ENCODE data around the gene PODXL. TPM values are rescaled to one million over a fixed set of nuclear protein-coding genes. Genes with fewer than 3 reads are reported as not detected.

Gene PODXL
- total RNA-seq, 1 experiment from 2014 or later: 32.3 TPM

GRCh38 chr7:131546126-131546525 is 10.3 kb downstream of the PODXL start:
- intact Hi-C loops (cut with micrococcal nuclease; ENCODE audit: unreplicated experiment) (no loop called here), in situ Hi-C loops (cut with HindIII; ENCODE audit: low pct_unique_long_range_greater_than_20kb, low sequenced_read_pairs) (no loop called here)
- TF ChIP-seq CTCF (IDR thresholded peaks at IDR 0.05) (no peak), POLR2AphosphoS5 (IDR thresholded peaks at IDR 0.05; ENCODE audit: low read depth, low read length) (no peak), REST (IDR thresholded peaks at IDR 0.05; ENCODE audit: insufficient read depth in 1 of 2, low read depth in 2 of 2, low read length in 1 of 2) (no peak), SIN3A (IDR thresholded peaks at IDR 0.05; ENCODE audit: borderline replicate concordance, insufficient read depth, low read depth, low read length) (no peak), TCF7L2 (IDR thresholded peaks at IDR 0.05; ENCODE audit: low read depth, low read length) (no peak)
- DNase-seq (ENCODE audit: low read depth, low spot score) (no peak), ATAC-seq (peak; percentile 54)
- ChIA-PET CTCF (interaction anchor here (0.7 to 1.2 kb wide), 3 partner anchors 40 to 202 kb away, joined by 3 to 19 read pairs (median 13); no protein-coding TSS in a partner anchor), POLR2A (no interaction called here)
- Histone ChIP-seq H3K4me3 (ENCODE audit: low read depth in 2 of 2, low read length in 2 of 2) (peak overlapping the region in 1 of 2 experiments; percentile 19; a peak in 1 of 4 replicates), H3K36me3 (ENCODE audit: control insufficient read depth, insufficient read depth, low read length) (no peaks in the 10 kb centered on the region), H3K9me3 (ENCODE audit: control insufficient read depth, insufficient read depth, low read depth, low read length) (no peaks in the 10 kb centered on the region), H3K27me3 (ENCODE audit: control insufficient read depth, insufficient read depth, low read length) (no peaks in the 10 kb centered on the region), H3K4me1 (ENCODE audit: control insufficient read depth, insufficient read depth, low read length) (peaks cover 8% of the 10 kb centered on the region), H3K27ac (ENCODE audit: low read length) (no peak overlapping the region)
- BruUV-seq (replicated peaks): no TSS peak

GRCh38 chr7:131544449-131545301 is 11.8 kb downstream of the PODXL start:
- ChIA-PET POLR2A (interaction anchor here (0.6 kb wide), 1 partner anchor 10 kb away, joined by 6 read pairs; no protein-coding TSS in a partner anchor), CTCF (no interaction called here)
- no peak overlapping the region for H3K27ac ChIP-seq (ENCODE audit: low read length)
- H3K9me3 ChIP-seq (ENCODE audit: control insufficient read depth, insufficient read depth, low read depth, low read length): no peaks in the 10 kb centered on the region
- H3K4me3 ChIP-seq (ENCODE audit: low read depth in 2 of 2, low read length in 2 of 2): no peak overlapping the region
- peaks cover 15% of the 10 kb centered on the region for H3K4me1 ChIP-seq (ENCODE audit: control insufficient read depth, insufficient read depth, low read length)
- DNase-seq (ENCODE audit: low read depth, low spot score) (no peak), ATAC-seq (peak; percentile 40; the same call in 1 of the 2 replicates)
- BruUV-seq (replicated peaks): no TSS peak
- in situ Hi-C loops (cut with HindIII; ENCODE audit: low pct_unique_long_range_greater_than_20kb, low sequenced_read_pairs) (no loop called here), intact Hi-C loops (cut with micrococcal nuclease; ENCODE audit: unreplicated experiment) (no loop called here)
- no peak for TF ChIP-seq CTCF (IDR thresholded peaks at IDR 0.05)
- TF ChIP-seq SIN3A (IDR thresholded peaks at IDR 0.05; ENCODE audit: borderline replicate concordance, insufficient read depth, low read depth, low read length): no peak
- TF ChIP-seq POLR2AphosphoS5 (IDR thresholded peaks at IDR 0.05; ENCODE audit: low read depth, low read length): no peak
- TF ChIP-seq TCF7L2 (IDR thresholded peaks at IDR 0.05; ENCODE audit: low read depth, low read length): no peak
- no peak for TF ChIP-seq REST (IDR thresholded peaks at IDR 0.05; ENCODE audit: insufficient read depth in 1 of 2, low read depth in 2 of 2, low read length in 1 of 2)
- H3K36me3 ChIP-seq (ENCODE audit: control insufficient read depth, insufficient read depth, low read length): no peaks in the 10 kb centered on the region
- no peaks in the 10 kb centered on the region for H3K27me3 ChIP-seq (ENCODE audit: control insufficient read depth, insufficient read depth, low read length)
